ENCODE results near the gene MELTF.
"Not testable (repeated sequence)": the region's sequence is repeated elsewhere in the genome, so short reads cannot be mapped to it uniquely, and the experiment has no call there.

Gene MELTF

GRCh38 chr3:197029511-197030167, at the start of gene MELTF:
TSS of gene MELTF (minus strand) at chr3:197029817. CDS start at chr3:197029702, 115 bp downstream.
- peak; percentile 84 for DNase-seq

GRCh38 chr3:197076415-197076814, 46.8 kb upstream of the MELTF start:
- DNase-seq, result no peak

- DNase-seq, result no peak
These were observed 38.5 kb upstream of the MELTF start for GRCh38 chr3:197068077-197068476.

- DNase-seq, result no peak
These were observed 35.2 kb upstream of the MELTF start for GRCh38 chr3:197064771-197065170.

- DNase-seq, result no peak
These were observed 32.8 kb upstream of the MELTF start for GRCh38 chr3:197062446-197062845.

GRCh38 chr3:197051637-197052036, 22.0 kb upstream of the MELTF start:
- DNase-seq, result not testable (repeated sequence)

GRCh38 chr3:197050511-197050910, 20.9 kb upstream of the MELTF start:
- DNase-seq, result no peak

GRCh38 chr3:197042539-197042938, 12.9 kb upstream of the MELTF start:
- no peak for DNase-seq

- peak; percentile 67 for DNase-seq
These were observed 12.4 kb upstream of the MELTF start for GRCh38 chr3:197041875-197042488.

GRCh38 chr3:197040658-197041057, 11.0 kb upstream of the MELTF start:
- DNase-seq, result peak; percentile 50

GRCh38 chr3:197038679-197039462, 9.3 kb upstream of the MELTF start:
- no peak for DNase-seq

- no peak for DNase-seq
These were observed 6.0 kb upstream of the MELTF start for GRCh38 chr3:197035577-197035976.

GRCh38 chr3:197034778-197035177, 5.2 kb upstream of the MELTF start:
- DNase-seq, result not testable (repeated sequence)

- DNase-seq, result not testable (repeated sequence)
These were observed 4.1 kb upstream of the MELTF start for GRCh38 chr3:197033764-197034163.

GRCh38 chr3:197031315-197032285, 2.0 kb upstream of the MELTF start:
- no peak for DNase-seq

GRCh38 chr3:197030379-197031314, 1.0 kb upstream of the MELTF start:
- no peak for DNase-seq

- peak; percentile 57 for DNase-seq
These were observed 698 bp downstream of the MELTF start for GRCh38 chr3:197028728-197029510.

- no peak for DNase-seq
These were observed 1.5 kb downstream of the MELTF start for GRCh38 chr3:197027896-197028727.

GRCh38 chr3:197027151-197027895, 2.3 kb downstream of the MELTF start:
- DNase-seq, result peak; percentile 55

All from NCI-H82 (cell line).